GM12878 (cell line): Measurements from ENCODE around the gene PRR5.

Source experiments
- E2F8 ChIP-seq: fragments of 450-650 bp; IDR thresholded peaks from 2 replicates; pipeline ENCODE4 v1.6.1; 2018; ENCODE audit warnings: mild to moderate bottlenecking, low read depth, moderate library complexity; ENCODE audit not compliant: partially characterized antibody
- POLR2A ChIP-seq: IDR thresholded peaks from 2 replicates; pipeline ENCODE4 v1.6.1; 2011; ENCODE audit warnings: low read depth, mild to moderate bottlenecking, low read length
- SMC3 ChIP-seq: IDR thresholded peaks from 2 replicates; pipeline ENCODE4 v1.6.1; 2011; ENCODE audit warnings: low read length, improper control_type of control experiment, borderline replicate concordance
- TAF1 ChIP-seq: IDR thresholded peaks from 2 replicates; pipeline ENCODE4 v1.6.1; 2011; ENCODE audit warnings: mild to moderate bottlenecking, low read depth, low read length, borderline replicate concordance

- TF ChIP-seq TAF1 = no peak
- no peak for TF ChIP-seq E2F8
- no peak for TF ChIP-seq SMC3
- TF ChIP-seq POLR2A = no peak
Observed at GRCh38 chr22:44709881-44710392, 7.9 kb downstream of the PRR5 start.
